ENCODE results near the gene MED13.
A peak's percentile ranks its signal among the peaks of the same experiment; 100 is the strongest.
"Not testable (repeated sequence)": the region's sequence is repeated elsewhere in the genome, so short reads cannot be mapped to it uniquely, and the experiment has no call there.

The MED13 gene

DNA sequence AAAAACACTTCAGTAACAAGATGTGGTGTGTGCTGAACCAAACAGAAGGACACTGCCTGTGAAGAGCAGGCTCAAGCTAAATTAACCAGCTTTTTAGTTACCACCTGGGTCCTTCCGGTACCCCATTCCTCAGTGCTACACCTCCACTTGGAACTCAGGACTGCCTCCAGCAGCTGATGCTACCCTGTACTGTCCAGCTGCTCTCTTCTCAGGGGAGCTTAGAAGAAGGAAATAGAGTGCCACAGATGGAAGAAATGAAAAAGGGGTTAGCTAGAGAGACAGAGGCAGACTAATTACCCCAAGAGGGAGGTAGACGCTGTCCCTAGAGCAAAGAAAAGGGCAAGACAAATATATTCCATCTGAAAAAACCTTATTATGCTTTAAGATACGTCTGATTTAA lies 5.7 kb downstream of the MED13 start:
- DNase-seq (ENCODE audit: low read depth, low spot score), result no peak

DNA sequence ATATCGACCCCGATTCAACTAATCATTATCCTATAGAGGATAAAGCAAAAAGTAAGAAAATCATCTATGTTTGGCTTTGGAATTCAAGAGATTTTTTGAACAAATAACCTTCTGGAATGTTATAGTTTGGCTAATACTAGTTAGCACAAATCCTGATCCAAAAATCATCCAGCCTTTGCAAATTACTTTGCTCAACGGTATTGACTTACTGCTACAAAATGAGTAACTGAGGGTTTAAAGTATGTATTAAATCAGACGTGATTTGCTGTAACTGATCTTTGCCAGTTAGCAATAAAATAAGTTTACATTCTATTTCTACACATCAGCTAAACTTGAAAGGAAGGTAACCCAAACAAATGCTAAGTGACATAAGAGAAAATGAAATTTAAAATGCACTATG lies 6.5 kb downstream of the MED13 start:
- DNase-seq (ENCODE audit: low read depth, low spot score), result no peak

- DNase-seq (ENCODE audit: low read depth, low spot score), result no peak
Observed at GRCh38 chr17:62057696-62058095, 7.4 kb downstream of the MED13 start.

DNA sequence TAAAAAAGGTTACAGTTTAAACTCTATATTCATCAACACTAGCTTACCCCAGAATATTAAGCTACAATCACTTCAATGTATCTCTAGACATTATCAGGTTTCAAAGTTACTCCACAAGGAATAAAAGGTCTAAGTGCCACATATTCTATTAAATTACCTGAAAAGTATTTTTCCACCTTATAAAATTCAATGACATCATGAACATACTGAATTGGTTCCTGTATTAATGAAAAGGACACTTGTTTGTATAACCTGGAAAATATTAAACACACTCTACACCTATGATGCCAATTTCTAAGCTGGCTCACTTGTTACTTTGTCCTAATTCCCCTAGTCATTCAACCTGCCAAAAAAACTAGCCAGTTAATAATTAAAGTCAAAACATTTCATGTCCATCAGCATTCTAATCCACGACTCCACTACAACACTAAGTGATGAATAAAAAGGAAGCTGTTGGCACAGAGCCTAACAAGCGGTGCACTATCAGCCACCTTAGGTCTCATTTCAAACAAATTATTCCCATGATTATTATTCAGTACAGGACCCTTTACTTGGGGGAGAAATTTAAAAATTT lies 12.2 kb downstream of the MED13 start:
- no peak for DNase-seq (ENCODE audit: low read depth, low spot score)

DNA sequence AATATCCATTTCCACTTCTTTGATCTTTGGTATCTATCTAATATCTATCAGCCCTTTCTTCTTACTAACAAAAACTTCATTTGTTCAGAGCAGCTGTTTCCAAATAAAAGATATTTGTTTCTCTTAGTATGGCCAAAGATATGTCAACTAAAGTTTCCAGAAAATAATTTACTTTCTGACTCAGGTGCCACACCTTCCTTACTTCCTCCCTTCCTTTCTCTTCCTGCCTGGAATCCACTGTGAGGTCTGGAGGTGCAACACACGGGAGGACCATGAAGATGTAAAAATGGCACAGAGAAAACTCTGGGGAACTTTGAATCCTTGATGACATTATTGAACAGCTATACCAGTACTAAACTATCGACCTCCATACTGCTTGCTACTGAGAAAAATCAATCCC lies 14.0 kb downstream of the MED13 start:
- DNase-seq (ENCODE audit: low read depth, low spot score), result no peak

DNA sequence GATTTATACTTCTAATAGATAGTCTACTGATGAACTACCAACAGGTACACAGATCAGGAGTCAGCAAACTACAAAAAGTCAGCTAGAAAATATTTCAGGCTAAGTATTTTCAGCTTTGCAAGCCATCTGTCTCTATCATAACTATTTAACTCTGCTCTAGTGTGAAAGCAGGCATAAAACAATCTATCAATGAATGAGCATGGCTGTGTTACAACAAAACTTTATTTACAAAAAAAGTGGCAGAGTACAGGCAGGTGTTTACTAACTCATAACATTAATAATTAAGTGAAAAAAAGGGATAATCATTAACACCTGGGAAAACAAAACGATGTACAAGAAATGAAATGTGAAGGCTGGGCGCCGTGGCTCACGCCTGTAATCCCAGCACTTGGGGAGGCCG lies 15.8 kb downstream of the MED13 start:
- no peak for DNase-seq (ENCODE audit: low read depth, low spot score)

DNA sequence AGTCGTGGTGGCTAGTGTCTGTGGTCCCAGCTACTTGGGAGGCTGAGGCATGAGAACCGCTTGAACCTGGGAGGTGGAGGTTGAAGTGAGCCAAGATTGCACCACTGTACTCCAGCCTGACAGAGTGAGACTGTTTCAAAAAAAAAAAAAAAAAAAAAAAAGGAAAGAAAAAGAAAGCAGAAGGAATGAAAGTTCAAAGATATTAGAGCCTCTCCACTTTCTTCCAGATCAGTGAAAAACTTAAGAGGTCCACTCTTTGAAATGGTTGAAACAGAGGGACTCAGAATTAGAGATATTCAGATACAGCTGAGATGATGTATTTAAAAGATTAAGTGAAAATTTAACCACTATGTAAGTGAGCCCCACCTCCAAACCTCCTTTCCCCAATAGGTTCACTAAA lies 16.8 kb downstream of the MED13 start:
- no peak for DNase-seq (ENCODE audit: low read depth, low spot score)

GRCh38 chr17:62045517-62045916 lies 19.6 kb downstream of the MED13 start:
- no peak for DNase-seq (ENCODE audit: low read depth, low spot score)

DNA sequence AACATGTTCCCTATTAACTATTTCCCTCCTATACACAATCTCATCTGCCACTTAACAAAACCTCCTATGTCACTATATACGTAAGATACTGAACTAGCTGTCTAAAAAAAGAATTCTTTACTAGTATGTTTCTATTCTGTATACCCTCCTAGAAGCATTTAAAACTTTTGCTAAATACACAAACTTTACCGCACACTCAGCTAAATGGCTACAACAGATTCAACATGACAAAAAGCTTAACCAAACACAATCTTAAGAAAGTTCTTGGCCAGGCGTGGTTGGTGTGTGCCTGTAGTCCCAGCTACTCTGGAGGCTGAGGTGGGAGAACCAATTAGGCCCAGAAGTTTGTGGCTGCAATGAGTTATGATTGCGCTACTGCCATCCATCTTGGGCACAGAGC lies 20.0 kb downstream of the MED13 start:
- DNase-seq (ENCODE audit: low read depth, low spot score), result no peak

DNA sequence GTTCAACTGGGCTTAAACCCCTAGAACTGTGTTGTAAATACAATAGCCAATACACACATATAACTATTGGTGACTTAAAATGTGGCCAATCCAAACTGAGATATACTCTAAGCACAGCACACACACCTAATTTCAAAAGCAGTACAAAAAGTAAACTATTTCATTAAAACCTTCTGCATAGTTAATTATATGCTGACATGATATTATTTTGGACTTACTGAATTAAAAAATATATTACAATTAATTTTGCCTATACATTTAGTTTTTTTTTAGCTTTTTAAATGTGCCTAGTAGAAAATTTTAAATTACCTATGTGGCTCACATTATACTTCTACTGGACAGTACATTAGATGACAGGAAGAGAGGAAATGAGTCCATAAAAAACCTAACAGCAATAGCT lies 21.5 kb downstream of the MED13 start:
- DNase-seq (ENCODE audit: low read depth, low spot score), result no peak

- no peak for DNase-seq (ENCODE audit: low read depth, low spot score)
Observed at GRCh38 chr17:62043140-62043539, 21.9 kb downstream of the MED13 start.

- DNase-seq (ENCODE audit: low read depth, low spot score), result no peak
Observed at GRCh38 chr17:62038248-62038647, 26.8 kb downstream of the MED13 start.

DNA sequence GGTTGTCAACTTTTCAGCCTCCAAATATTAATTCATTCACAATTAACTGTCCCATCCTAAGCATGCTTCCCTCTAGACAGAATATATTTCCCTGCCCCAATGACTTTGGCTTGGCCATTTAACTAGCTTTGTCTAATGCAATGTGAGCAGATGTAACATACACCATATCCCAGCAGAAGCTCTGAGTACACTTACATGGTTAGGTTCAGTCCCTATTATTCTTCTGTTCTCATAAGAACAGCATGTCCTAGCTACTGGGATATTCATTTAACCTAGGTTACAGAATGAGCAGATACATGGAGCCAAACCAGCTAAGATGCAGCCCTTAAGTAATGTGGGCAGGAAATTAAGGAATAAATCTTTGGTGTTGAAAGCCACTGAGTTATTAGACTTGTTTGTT lies 31.8 kb downstream of the MED13 start:
- DNase-seq (ENCODE audit: low read depth, low spot score), result no peak

DNA sequence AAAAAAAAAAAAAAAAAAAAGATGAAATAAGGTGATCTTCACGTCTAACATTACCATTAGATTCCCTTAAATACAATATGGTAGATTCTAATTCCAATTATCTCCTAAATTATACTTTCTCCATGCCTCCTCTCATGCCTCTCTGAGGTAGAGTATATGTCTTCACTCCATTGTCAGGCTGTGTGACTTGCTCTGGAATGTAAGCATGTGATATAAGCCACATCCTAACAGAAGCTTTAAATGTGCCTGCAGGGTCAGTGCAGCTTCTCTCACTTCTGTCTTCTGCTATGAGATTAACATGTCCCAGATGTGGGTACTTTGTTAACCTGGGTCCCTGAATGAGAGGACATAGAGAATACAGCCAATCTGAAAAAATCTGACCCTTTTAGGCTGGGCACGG lies 32.6 kb downstream of the MED13 start:
- no peak for DNase-seq (ENCODE audit: low read depth, low spot score)

DNA sequence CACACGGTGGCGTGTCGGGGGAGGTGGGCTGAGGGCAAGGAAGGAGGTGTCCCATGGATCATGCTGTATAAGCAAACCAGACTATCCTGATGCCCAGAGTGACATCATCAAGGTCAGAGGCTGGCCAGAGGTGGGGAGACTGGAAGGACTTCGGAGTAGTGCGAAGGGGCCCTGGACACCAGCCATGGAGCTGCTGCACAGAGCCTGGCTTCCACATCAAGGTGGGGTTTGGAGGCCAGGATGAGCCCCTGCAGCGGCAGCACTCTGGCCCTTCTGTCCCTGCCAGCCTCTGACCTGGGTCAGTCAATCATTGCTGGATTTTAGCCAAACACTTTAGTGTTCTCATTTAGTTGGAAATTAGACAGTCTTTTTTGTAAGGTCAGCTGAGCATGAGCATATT lies 34.8 kb downstream of the MED13 start:
- DNase-seq (ENCODE audit: low read depth, low spot score), result no peak

DNA sequence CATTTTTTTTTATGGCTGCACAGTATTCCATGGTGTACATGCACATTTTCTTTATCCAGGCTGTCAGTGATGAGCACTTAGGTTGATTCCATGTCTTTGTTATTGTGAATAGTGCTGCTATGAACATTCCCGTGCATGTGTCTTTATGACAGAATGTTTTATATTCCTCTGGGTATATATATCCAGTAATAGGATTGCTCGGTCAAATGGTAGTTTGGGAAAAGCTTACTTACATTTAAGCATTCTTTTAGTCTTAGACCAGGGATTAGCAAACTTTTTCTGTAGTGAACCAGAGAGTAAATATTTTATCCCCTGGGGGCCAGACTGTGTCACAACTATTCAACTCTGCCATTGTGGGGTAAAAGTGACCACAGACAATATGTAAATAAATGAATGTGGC lies 40.2 kb downstream of the MED13 start:
- no peak for DNase-seq (ENCODE audit: low read depth, low spot score)

GRCh38 chr17:62017912-62018311 lies 47.2 kb downstream of the MED13 start:
- peak; percentile 8 for DNase-seq (ENCODE audit: low read depth, low spot score)

DNA sequence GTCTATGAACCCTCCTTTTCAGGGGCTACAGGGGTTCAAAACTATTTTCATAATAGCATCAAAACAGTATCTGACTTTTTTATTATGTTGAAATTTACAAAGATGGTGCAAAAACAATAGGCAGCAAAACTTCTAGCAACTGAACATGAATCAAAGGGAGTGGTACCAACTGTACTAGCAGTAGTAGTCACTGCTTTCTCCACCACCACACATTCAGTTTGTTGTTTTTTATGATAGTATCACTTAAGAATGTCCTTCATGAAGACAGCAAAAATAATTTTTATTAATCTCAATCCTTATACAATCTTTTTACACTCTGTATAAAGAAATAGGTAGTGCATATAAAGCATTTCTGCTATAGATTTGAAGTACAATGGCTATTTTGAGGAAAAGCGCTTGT lies 47.6 kb downstream of the MED13 start:
- peak; percentile 20 for DNase-seq (ENCODE audit: low read depth, low spot score)

DNA sequence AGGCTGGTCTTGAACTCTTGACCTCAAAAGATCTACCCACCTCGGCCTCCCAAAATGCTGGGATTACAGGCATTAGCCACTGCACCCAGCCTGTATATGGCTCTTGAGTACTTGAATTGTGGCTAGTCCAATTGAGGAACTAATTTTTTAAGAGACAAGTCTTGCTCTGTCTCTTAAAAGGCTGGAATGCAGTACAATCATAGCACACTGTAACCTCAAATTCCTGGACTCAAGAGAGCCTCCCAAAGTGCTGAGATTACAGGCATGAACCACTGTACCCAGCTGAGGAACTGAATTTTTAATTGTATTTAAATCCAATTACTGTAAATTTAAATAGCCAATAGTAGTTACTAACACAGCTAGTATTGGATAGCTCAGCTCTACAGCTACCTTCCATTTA lies 50.6 kb downstream of the MED13 start:
- peak; percentile 62 for DNase-seq (ENCODE audit: low read depth, low spot score)

GRCh38 chr17:62009220-62009619 lies 55.9 kb downstream of the MED13 start:
- no peak for DNase-seq (ENCODE audit: low read depth, low spot score)

- no peak for DNase-seq (ENCODE audit: low read depth, low spot score)
Observed at GRCh38 chr17:62008294-62008693, 56.8 kb downstream of the MED13 start.

GRCh38 chr17:62004388-62004787 lies 60.7 kb downstream of the MED13 start:
- DNase-seq (ENCODE audit: low read depth, low spot score), result no peak

- DNase-seq (ENCODE audit: low read depth, low spot score), result not testable (repeated sequence)
Observed at GRCh38 chr17:62003141-62003540, 61.9 kb downstream of the MED13 start.

DNA sequence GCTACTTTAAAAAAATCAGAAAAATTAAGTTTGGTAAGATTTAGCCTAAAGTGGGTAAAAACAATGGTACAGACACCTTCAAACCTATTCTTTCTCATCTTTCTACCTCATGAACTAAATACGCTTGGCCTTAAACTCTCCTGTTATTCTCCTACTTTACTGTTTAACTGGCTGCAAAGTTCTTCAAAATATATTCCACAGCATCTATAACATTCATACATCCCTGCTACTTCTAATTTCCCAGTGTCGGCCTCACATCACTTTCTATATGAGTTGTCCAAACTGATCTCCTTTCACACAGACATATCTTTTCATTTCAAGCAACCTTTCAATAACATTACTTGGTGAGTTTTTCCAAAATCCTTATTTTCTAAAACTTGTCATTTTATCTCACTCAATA lies 64.0 kb downstream of the MED13 start:
- no peak for DNase-seq (ENCODE audit: low read depth, low spot score)

GRCh38 chr17:62000186-62000585 lies 64.9 kb downstream of the MED13 start:
- no peak for DNase-seq (ENCODE audit: low read depth, low spot score)

Measured in astrocyte of the hippocampus (primary cell).